Amniotic epithelial cell (primary cell): ENCODE results near the gene RNF138.
"Not testable (repeated sequence)": the region's sequence is repeated elsewhere in the genome, so short reads cannot be mapped to it uniquely, and the experiment has no call there.

Source experiments
- DNase-seq: peaks from one replicate; pipeline ENCODE4 v3.0.0-alpha.2; 2010; ENCODE audit warnings: low read depth

The RNF138 gene

GRCh38 chr18:32095900-32096229 lies 4.2 kb downstream of the RNF138 start:
- DNase-seq, result no peak

GRCh38 chr18:32096946-32097345 lies 5.3 kb downstream of the RNF138 start:
- DNase-seq, result no peak

GRCh38 chr18:32104516-32104915 lies 12.8 kb downstream of the RNF138 start:
- no peak for DNase-seq

- DNase-seq, result no peak
Observed at GRCh38 chr18:32110005-32110404, 18.3 kb downstream of the RNF138 start.

GRCh38 chr18:32111706-32112105 lies 20.0 kb downstream of the RNF138 start:
- no peak for DNase-seq

GRCh38 chr18:32112826-32113225 lies 21.2 kb downstream of the RNF138 start:
- DNase-seq, result no peak

- no peak for DNase-seq
Observed at GRCh38 chr18:32114293-32114942, 22.7 kb downstream of the RNF138 start.

- DNase-seq, result no peak
Observed at GRCh38 chr18:32122039-32122438, 30.4 kb downstream of the RNF138 start.

GRCh38 chr18:32126538-32126937 lies 34.9 kb downstream of the RNF138 start:
- DNase-seq, result no peak

- no peak for DNase-seq
Observed at GRCh38 chr18:32135625-32136024, 44.0 kb downstream of the RNF138 start.

- no peak for DNase-seq
Observed at GRCh38 chr18:32138332-32138982, 46.8 kb downstream of the RNF138 start.

- no peak for DNase-seq
Observed at GRCh38 chr18:32139835-32140283, 48.2 kb downstream of the RNF138 start.

GRCh38 chr18:32148185-32148870 lies 56.7 kb downstream of the RNF138 start:
- DNase-seq, result no peak

GRCh38 chr18:32152705-32153448 lies 61.2 kb downstream of the RNF138 start:
- DNase-seq, result no peak

- no peak for DNase-seq
Observed at GRCh38 chr18:32156855-32157254, 65.2 kb downstream of the RNF138 start.

- DNase-seq, result no peak
Observed at GRCh38 chr18:32157580-32157979, 65.9 kb downstream of the RNF138 start.

GRCh38 chr18:32158108-32158624 lies 66.5 kb downstream of the RNF138 start:
- peak; percentile 82 for DNase-seq

- DNase-seq, result not testable (repeated sequence)
Observed at GRCh38 chr18:32158631-32159030, 67.0 kb downstream of the RNF138 start.

GRCh38 chr18:32160547-32160946 lies 68.9 kb downstream of the RNF138 start:
- DNase-seq, result no peak

- DNase-seq, result no peak
Observed at GRCh38 chr18:32167980-32168730, 76.5 kb downstream of the RNF138 start.

GRCh38 chr18:32173654-32174053 lies 82.0 kb downstream of the RNF138 start:
- DNase-seq, result no peak

GRCh38 chr18:32174719-32175118 lies 83.0 kb downstream of the RNF138 start:
- no peak for DNase-seq
